Measurements from ENCODE around the gene GET4. TPM values are rescaled to one million over a fixed set of nuclear protein-coding genes. Genes with fewer than 3 reads are reported as not detected.

GET4 gene
- total RNA-seq, 4 donors from 2014 or later = 6.1 to 39.4 (median 26.7) TPM

GRCh38 chr7:832167-832967, 44.0 kb upstream of the GET4 start, which contains the start of gene SUN1:
SUN1 (plus strand) TSS chr7:832476; CDS start chr7:832525, 49 bp downstream.
- peak within 1 kb of the TSS; percentile 86 to 99 for H3K27ac ChIP-seq
- no peaks in the 10 kb centered on the region for H3K36me3 ChIP-seq
- peak within 1 kb of the TSS; percentile 13 for H3K4me3 ChIP-seq
- no peaks in the 10 kb centered on the region for H3K9me3 ChIP-seq
- DNase-seq = peak; percentile 51 to 59
- TF ChIP-seq POLR2A (IDR thresholded peaks at IDR 0.05) (peak in 1 of 2 donors; percentile 21), CTCF (IDR thresholded peaks at IDR 0.05) (no peak)
- H3K4me1 ChIP-seq = peaks cover 35 to 39% of the 10 kb centered on the region in 2 donors
- no peaks in the 10 kb centered on the region for H3K27me3 ChIP-seq
- intact Hi-C loops (cut with DNase I; ENCODE audit: low total_unique reads) = no loop called here

GRCh38 chr7:832968-833424, 43.4 kb upstream of the GET4 start:
- Histone ChIP-seq H3K4me1 (peaks cover 35 to 39% of the 10 kb centered on the region in 2 donors), H3K36me3 (no peaks in the 10 kb centered on the region), H3K27me3 (no peaks in the 10 kb centered on the region), H3K4me3 (no peak overlapping the region), H3K27ac (peak overlapping the region; percentile 86 to 99), H3K9me3 (no peaks in the 10 kb centered on the region)
- intact Hi-C loops (cut with DNase I; ENCODE audit: low total_unique reads) = no loop called here
- TF ChIP-seq CTCF (IDR thresholded peaks at IDR 0.05) = no peak
- no peak for TF ChIP-seq POLR2A (IDR thresholded peaks at IDR 0.05)
- no peak for DNase-seq

DNA sequence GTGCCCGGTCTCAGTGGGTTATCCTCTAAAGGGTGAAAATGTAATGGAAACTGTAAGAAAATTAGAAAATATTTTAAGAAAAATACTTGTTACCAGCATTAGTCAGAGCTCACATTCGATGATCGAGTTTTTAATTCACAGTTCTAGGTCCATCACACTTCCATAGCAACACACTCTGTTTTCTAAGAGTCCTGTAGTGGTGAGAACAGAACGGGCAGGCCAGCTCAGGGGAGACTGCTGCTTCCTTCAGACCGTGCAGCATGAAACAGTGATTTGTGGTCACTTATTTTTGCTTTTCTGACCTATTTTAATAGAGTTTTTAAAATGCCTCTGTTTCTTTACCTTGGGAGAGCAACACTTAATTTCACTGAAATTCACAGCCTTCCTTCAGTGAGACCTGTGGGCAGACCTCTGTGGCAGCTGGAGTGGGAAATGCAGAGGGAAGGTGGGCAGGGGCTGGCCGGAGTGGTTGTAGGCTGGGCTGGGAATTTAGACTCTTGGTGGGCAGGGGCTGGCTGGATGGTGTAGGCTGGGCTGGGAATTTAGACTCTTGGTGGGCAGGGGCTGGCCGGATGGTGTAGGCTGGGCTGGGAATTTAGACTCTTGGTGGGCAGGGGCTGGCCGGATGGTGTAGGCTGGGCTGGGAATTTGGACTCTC, 42.6 kb upstream of the GET4 start:
- H3K9me3 ChIP-seq = no peaks in the 10 kb centered on the region
- H3K36me3 ChIP-seq = no peaks in the 10 kb centered on the region
- H3K27me3 ChIP-seq = no peaks in the 10 kb centered on the region
- H3K4me1 ChIP-seq = peaks cover 35 to 39% of the 10 kb centered on the region in 2 donors
- H3K4me3 ChIP-seq = no peak overlapping the region
- peak overlapping the region; percentile 86 to 99 for H3K27ac ChIP-seq
- intact Hi-C loops (cut with DNase I; ENCODE audit: low total_unique reads) = no loop called here
- DNase-seq = no peak
- TF ChIP-seq CTCF (IDR thresholded peaks at IDR 0.05) = no peak
- TF ChIP-seq POLR2A (IDR thresholded peaks at IDR 0.05) = no peak

DNA sequence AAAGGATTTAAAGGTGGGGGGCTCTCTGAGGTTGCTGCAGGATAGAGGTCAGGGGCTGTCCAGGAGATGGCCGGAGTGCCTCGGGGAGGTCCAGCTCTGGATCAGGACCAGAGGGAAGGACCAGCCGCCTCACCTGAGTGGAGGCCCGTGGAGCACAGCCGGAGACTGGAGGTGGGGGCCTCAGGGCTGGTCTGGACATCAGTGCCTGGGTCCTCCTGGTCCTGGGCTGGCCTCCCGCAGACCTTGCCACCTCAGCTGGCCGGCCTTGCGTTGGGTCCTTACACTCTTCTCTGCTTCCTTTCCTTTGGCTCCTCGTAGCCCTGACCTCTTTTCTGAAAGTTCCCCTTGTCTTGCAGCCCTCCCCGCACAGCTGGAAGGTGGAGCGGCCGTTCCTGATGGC, 42.1 kb upstream of the GET4 start:
- H3K36me3 ChIP-seq = no peaks in the 10 kb centered on the region
- no peak overlapping the region for H3K4me3 ChIP-seq
- peaks cover 35 to 39% of the 10 kb centered on the region in 2 donors for H3K4me1 ChIP-seq
- H3K27me3 ChIP-seq = no peaks in the 10 kb centered on the region
- H3K9me3 ChIP-seq = no peaks in the 10 kb centered on the region
- no peak for TF ChIP-seq POLR2A (IDR thresholded peaks at IDR 0.05)
- TF ChIP-seq CTCF (IDR thresholded peaks at IDR 0.05) = no peak
- H3K27ac ChIP-seq = peak overlapping the region; percentile 86 to 99
- DNase-seq = no peak
- intact Hi-C loops (cut with DNase I; ENCODE audit: low total_unique reads) = no loop called here

DNA sequence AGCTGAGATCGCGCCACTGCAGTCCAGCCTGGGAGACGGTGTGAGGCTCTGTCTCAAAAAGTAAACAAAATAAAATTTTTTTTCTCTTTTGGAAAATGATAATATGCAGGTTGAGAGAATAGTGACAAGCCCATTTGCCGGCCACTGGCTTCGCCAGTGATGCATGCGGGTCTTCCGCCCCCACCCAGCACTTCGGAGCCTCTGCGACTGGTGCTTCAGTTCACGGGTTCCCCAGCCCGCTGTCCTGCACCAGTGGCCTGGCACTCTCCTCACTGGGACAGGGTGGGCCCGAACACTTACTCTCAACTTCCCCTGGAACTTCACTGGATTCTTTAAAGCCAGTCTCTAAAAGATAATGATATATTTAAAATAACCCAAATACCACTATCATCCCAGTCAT, 41.3 kb upstream of the GET4 start:
- no peaks in the 10 kb centered on the region for H3K27me3 ChIP-seq
- no peak overlapping the region for H3K4me3 ChIP-seq
- H3K36me3 ChIP-seq = no peaks in the 10 kb centered on the region
- H3K9me3 ChIP-seq = no peaks in the 10 kb centered on the region
- H3K27ac ChIP-seq = peak overlapping the region; percentile 86 to 99
- DNase-seq = no peak
- intact Hi-C loops (cut with DNase I; ENCODE audit: low total_unique reads) = no loop called here
- no peak for TF ChIP-seq POLR2A (IDR thresholded peaks at IDR 0.05)
- TF ChIP-seq CTCF (IDR thresholded peaks at IDR 0.05) = no peak
- H3K4me1 ChIP-seq = peaks cover 29 to 36% of the 10 kb centered on the region in 2 donors
